HCT116 (cell line): ENCODE measurements around the gene COL9A3. TPM values are rescaled to one million over a fixed set of nuclear protein-coding genes. Genes with fewer than 3 reads are reported as not detected.
A peak's percentile ranks its signal among the peaks of the same experiment; 100 is the strongest.

ENCODE experiments used
- ATAC-seq: fragments of 200-7000 bp; cut with Tn5 transposase; 2 replicates; pipeline ENCODE4 v1.9.1; 2020; ENCODE audit warnings: mild to moderate bottlenecking, moderate library complexity
- BruUV-seq: library from RNA; stranded (reverse); fragments of 400-500 nt; replicated peaks from 2 replicates; lab custom pipeline; 2021; lab: Mats Ljungman, UMichigan
- CTCF ChIA-PET: fragments of 300-600 bp; sonication (Branson Sonifier 250); formaldehyde crosslinking; loops from one replicate; lab custom pipeline; 2021; ENCODE audit warnings: antibody characterized with exemption; lab: Charles Lee
- POLR2A ChIA-PET: fragments of 300-600, 350-600 bp; sonication (Branson Sonifier 250); formaldehyde crosslinking; loops from one replicate; lab custom pipeline; 2021; ENCODE audit warnings: antibody characterized with exemption; lab: Charles Lee
- RAD21 ChIA-PET, 2 experiments: fragments of 300-600 bp; sonication (Branson Sonifier 250); formaldehyde crosslinking; loops; one replicate each; lab custom pipeline; 2023; ENCODE audit warnings: low total read pairs in 2 of 2; ENCODE audit not compliant: uncharacterized antibody in 2 of 2, unreplicated experiment in 2 of 2, low non-redundant PET in 1 of 2; lab: Charles Lee
- DNase-seq: peaks from one replicate; pipeline ENCODE4 v3.0.0-alpha.2; 2010; ENCODE audit warnings: low read depth, low spot score
- H2AFZ ChIP-seq: fragments of 200-600 bp; shearing (Covaris generic), sonication (generic); 2 replicates; pipeline ENCODE4 v1.6.1; 2017; ENCODE audit warnings: low read depth, mixed run types, mixed read lengths, antibody characterized with exemption, low read length; ENCODE audit not compliant: poor library complexity, severe bottlenecking
- H3K27ac ChIP-seq: 2 replicates; pipeline ENCODE4 v1.5.1; 2012; ENCODE audit warnings: low read depth, low read length
- H3K27me3 ChIP-seq: fragments of 200-600 bp; sonication (generic); 2 replicates; pipeline ENCODE4 v1.6.1; 2016; ENCODE audit warnings: mixed run types, low read length, mixed read lengths; ENCODE audit not compliant: insufficient read depth
- H3K36me3 ChIP-seq, 2 experiments: fragments of 200-500 bp in 1 of 2; fragments of 200-600 bp in 1 of 2; sonication (Bioruptor generic) in 1 of 2; sonication (generic) in 1 of 2; 2 replicates each; pipeline versions ENCODE4 v1.5.1 to v1.6.1; 2014 to 2016; ENCODE audit warnings: low read length in 2 of 2, inconsistent platforms in 1 of 2, mixed read lengths in 1 of 2, mixed run types in 1 of 2; ENCODE audit not compliant: insufficient read depth in 2 of 2, control insufficient read depth in 1 of 2
- H3K4me1 ChIP-seq, 2 experiments: fragments of 200-600 bp in 1 of 2; sonication (generic) in 1 of 2; 2 replicates each; pipeline versions ENCODE4 v1.5.1 to v1.6.1; 2012 to 2017; ENCODE audit warnings: low read length in 2 of 2, inconsistent platforms in 1 of 2, mild to moderate bottlenecking in 1 of 2, mixed read lengths in 1 of 2, mixed run types in 1 of 2, moderate library complexity in 1 of 2; ENCODE audit not compliant: insufficient read depth in 2 of 2, control insufficient read depth in 1 of 2
- H3K4me2 ChIP-seq: fragments of 200-600 bp; sonication (generic); 2 replicates; pipeline ENCODE4 v1.6.1; 2017; ENCODE audit warnings: mixed run types, low read length, mixed read lengths
- H3K4me3 ChIP-seq, 2 experiments: fragments of 200-600 bp in 1 of 2; sonication (generic) in 1 of 2; replicated peaks in 1 of 2; 2 replicates each; pipeline ENCODE4 v1.5.1; 2011 to 2016; ENCODE audit warnings: low read length in 2 of 2, control low read depth in 1 of 2, low read depth in 1 of 2, mild to moderate bottlenecking in 1 of 2, mixed read lengths in 1 of 2, mixed run types in 1 of 2
- H3K79me2 ChIP-seq: fragments of 200-600 bp; sonication (generic); 2 replicates; pipeline ENCODE4 v1.6.1; 2017; ENCODE audit warnings: mild to moderate bottlenecking, mixed run types, low read length, moderate library complexity, mixed read lengths; ENCODE audit not compliant: insufficient read depth
- H3K9ac ChIP-seq: fragments of 200-600 bp; sonication (generic); 2 replicates; pipeline ENCODE4 v1.6.1; 2016; ENCODE audit warnings: low read length, mixed read lengths
- H3K9me2 ChIP-seq: fragments of 200-600 bp; sonication (generic), shearing (Covaris generic); 2 replicates; pipeline ENCODE4 v1.6.1; 2017; ENCODE audit warnings: mixed run types, mild to moderate bottlenecking, moderate library complexity; ENCODE audit not compliant: insufficient read depth
- H3K9me3 ChIP-seq, 2 experiments: fragments of 200-500 bp in 1 of 2; fragments of 200-600 bp in 1 of 2; sonication (Bioruptor generic) in 1 of 2; sonication (generic) in 1 of 2; 2 replicates each; pipeline ENCODE4 v1.6.1; 2014 to 2017; ENCODE audit warnings: low read length in 2 of 2, mixed read lengths in 2 of 2, inconsistent platforms in 1 of 2, low read depth in 1 of 2, mild to moderate bottlenecking in 1 of 2, mixed run types in 1 of 2, moderate library complexity in 1 of 2; ENCODE audit not compliant: control insufficient read depth in 1 of 2, insufficient read depth in 1 of 2
- H4K20me1 ChIP-seq: fragments of 200-600 bp; sonication (generic), shearing (Covaris generic); 2 replicates; pipeline ENCODE4 v1.6.1; 2017; ENCODE audit warnings: mixed run types, mild to moderate bottlenecking, moderate library complexity; ENCODE audit not compliant: insufficient read depth
- CBX3 ChIP-seq: IDR thresholded peaks from 2 replicates; pipeline ENCODE4 v1.6.1; 2012; ENCODE audit warnings: low read depth
- CEBPB ChIP-seq: IDR thresholded peaks from 2 replicates; pipeline ENCODE4 v1.6.1; 2012; ENCODE audit warnings: low read depth
- CTCF ChIP-seq, 3 experiments: fragments of 200-600 bp in 1 of 3; sonication (generic) in 1 of 3; IDR thresholded peaks in 2 of 3; conservative IDR thresholded peaks in 1 of 3; 2 replicates each; pipeline ENCODE4 v1.5.1; 2012 to 2017; ENCODE audit warnings: low read depth in 2 of 3, low read length in 2 of 3, antibody characterized with exemption in 1 of 3, borderline replicate concordance in 1 of 3, control low read depth in 1 of 3, mild to moderate bottlenecking in 1 of 3, mixed read lengths in 1 of 3, mixed run types in 1 of 3, moderate library complexity in 1 of 3; ENCODE audit not compliant: insufficient read depth in 1 of 3
- EZH2phosphoT487 ChIP-seq: fragments of 200-600 bp; IDR thresholded peaks from 2 replicates; pipeline ENCODE4 v1.6.1; 2018; ENCODE audit warnings: antibody characterized with exemption, borderline replicate concordance
- JUND ChIP-seq: IDR thresholded peaks from 2 replicates; pipeline ENCODE4 v1.6.1; 2012
- POLR2A ChIP-seq: IDR thresholded peaks from 2 replicates; pipeline ENCODE4 v1.7.0; 2011; ENCODE audit warnings: borderline replicate concordance; ENCODE audit not compliant: insufficient read depth, insufficient read length; ENCODE audit errors: extremely low read depth
- POLR2AphosphoS5 ChIP-seq: IDR thresholded peaks from 2 replicates; pipeline ENCODE4 v1.6.1; 2011; ENCODE audit warnings: mild to moderate bottlenecking, low read depth, low read length, moderate library complexity
- SIN3A ChIP-seq: IDR thresholded peaks from 2 replicates; pipeline ENCODE4 v1.6.1; 2012; ENCODE audit warnings: low read depth
- SRF ChIP-seq: IDR thresholded peaks from 2 replicates; pipeline ENCODE4 v1.6.1; 2012; ENCODE audit warnings: low read depth
- TCF7L2 ChIP-seq: IDR thresholded peaks from 2 replicates; pipeline ENCODE4 v1.7.0; 2011; ENCODE audit warnings: borderline replicate concordance, inconsistent platforms; ENCODE audit not compliant: insufficient read depth, insufficient read length; ENCODE audit errors: extremely low read depth
- YY1 ChIP-seq: IDR thresholded peaks from 2 replicates; pipeline ENCODE4 v1.6.1; 2011; ENCODE audit warnings: low read length, low read depth, moderate library complexity, mild to moderate bottlenecking; ENCODE audit not compliant: insufficient replicate concordance; ENCODE audit errors: extremely low read depth
- ZBTB33 ChIP-seq: IDR thresholded peaks from 2 replicates; pipeline ENCODE4 v1.6.1; 2011; ENCODE audit warnings: mild to moderate bottlenecking, low read length, moderate library complexity; ENCODE audit not compliant: insufficient replicate concordance; ENCODE audit errors: extremely low read depth
- ZFX ChIP-seq: fragments of 450-650 bp; IDR thresholded peaks from 2 replicates; pipeline ENCODE4 v1.6.1; 2017
- intact Hi-C: fragments of 100-400 bp; cut with micrococcal nuclease; formaldehyde crosslinking; loops from 2 replicates; pipeline ENCODE4 v1.10.0; 2022
- total RNA-seq: library from RNA; stranded (reverse); gene quantifications from one replicate; pipeline ENCODE4 v1.2.1, GENCODE V29; 2021; ENCODE audit not compliant: unreplicated experiment
- TF ChIP-seq, protein P1 (sequence below): IDR thresholded peaks from 2 replicates; pipeline ENCODE4 v1.6.1; 2012

Gene COL9A3
- total RNA-seq, 1 experiment from 2014 or later = 29.7 TPM

- peaks cover 6% of the 10 kb centered on the region; the same call in 1 of the 2 replicates for H3K79me2 ChIP-seq
- H3K27me3 ChIP-seq = no peaks in the 10 kb centered on the region
- H3K27ac ChIP-seq = peak overlapping the region; percentile 85
- peak overlapping the region; percentile 100 for H3K4me2 ChIP-seq
- ATAC-seq (no peak), DNase-seq (no peak)
- no peaks in the 10 kb centered on the region for H4K20me1 ChIP-seq
- no TSS peak for BruUV-seq
- ChIA-PET RAD21 (no interaction called here), CTCF (no interaction called here)
- H3K9ac ChIP-seq = peak overlapping the region; percentile 32; the same call in 1 of the 2 replicates
- H3K9me2 ChIP-seq = no peaks in the 10 kb centered on the region
- TF ChIP-seq, protein P1, sequence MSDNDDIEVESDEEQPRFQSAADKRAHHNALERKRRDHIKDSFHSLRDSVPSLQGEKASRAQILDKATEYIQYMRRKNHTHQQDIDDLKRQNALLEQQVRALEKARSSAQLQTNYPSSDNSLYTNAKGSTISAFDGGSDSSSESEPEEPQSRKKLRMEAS = no peak
- TF ChIP-seq YY1 = no peak
- TF ChIP-seq SRF = no peak
- TF ChIP-seq JUND = no peak
- TF ChIP-seq CEBPB = no peak
- TF ChIP-seq POLR2A = no peak
- no peak for TF ChIP-seq CTCF (IDR thresholded peaks at IDR 0.05 in 2 of 3, conservative IDR thresholded peaks at IDR 0.05 in 1 of 3; ENCODE audit: borderline replicate concordance in 1 of 3, insufficient read depth in 1 of 3, low read depth in 2 of 3, low read length in 2 of 3)
- TF ChIP-seq ZBTB33 = no peak
- TF ChIP-seq EZH2phosphoT487 = no peak
- no peak for TF ChIP-seq CBX3
- TF ChIP-seq ZFX = no peak
- no peak for TF ChIP-seq POLR2AphosphoS5
- TF ChIP-seq TCF7L2 = no peak
- TF ChIP-seq SIN3A = no peak
- TF ChIP-seq, all 23 proteins: peak for 0
- Histone ChIP-seq H3K4me1 (peaks cover 21 to 55% of the 10 kb centered on the region in 2 experiments; a peak in 3 of 4 replicates), H2AFZ (no peak overlapping the region), H3K36me3 (no peaks in the 10 kb centered on the region), H3K4me3 (peak overlapping the region; percentile 41 to 47), H3K9me3 (no peaks in the 10 kb centered on the region)
- intact Hi-C loops = no loop called here
- POLR2A ChIA-PET = no interaction called here
Observed at GRCh38 chr20:62777528-62777830, 39.4 kb upstream of the COL9A3 start.
